HCT116 (cell line): Measurements from ENCODE around the gene LRCH4.

Source experiments
- CTCF ChIP-seq, 3 experiments: fragments of 200-600 bp in 1 of 3; sonication (generic) in 1 of 3; IDR thresholded peaks in 2 of 3; conservative IDR thresholded peaks in 1 of 3; 2 replicates each; pipeline ENCODE4 v1.5.1; 2012 to 2017; ENCODE audit warnings: low read depth in 2 of 3, low read length in 2 of 3, antibody characterized with exemption in 1 of 3, borderline replicate concordance in 1 of 3, control low read depth in 1 of 3, mild to moderate bottlenecking in 1 of 3, mixed read lengths in 1 of 3, mixed run types in 1 of 3, moderate library complexity in 1 of 3; ENCODE audit not compliant: insufficient read depth in 1 of 3
- POLR2A ChIP-seq: IDR thresholded peaks from 2 replicates; pipeline ENCODE4 v1.7.0; 2011; ENCODE audit warnings: borderline replicate concordance; ENCODE audit not compliant: insufficient read depth, insufficient read length; ENCODE audit errors: extremely low read depth
- REST ChIP-seq: IDR thresholded peaks from 2 replicates; pipeline ENCODE4 v1.6.1; 2012; ENCODE audit warnings: low read depth

GRCh38 chr7:100582041-100582579 lies 3.8 kb downstream of the LRCH4 start:
- TF ChIP-seq CTCF (IDR thresholded peaks at IDR 0.05 in 2 of 3, conservative IDR thresholded peaks at IDR 0.05 in 1 of 3; ENCODE audit: borderline replicate concordance in 1 of 3, insufficient read depth in 1 of 3, low read depth in 2 of 3, low read length in 2 of 3) (no peak), REST (no peak), POLR2A (no peak)
